A204.1 (cell line): Measurements from ENCODE around the gene CHPF.

ENCODE experiments used
- FAIRE-seq: peaks from 2 replicates; lab custom pipeline; 2012; peaks lifted over from hg19 to GRCh38; lab: Jason Lieb, UNC

CHPF gene

GRCh38 chr2:219551441-219552381 lies 8.1 kb upstream of the CHPF start:
- FAIRE-seq: no peak

- FAIRE-seq: no peak
These were observed 6.0 kb upstream of the CHPF start for GRCh38 chr2:219549619-219550018.

GRCh38 chr2:219548990-219549389 lies 5.4 kb upstream of the CHPF start:
- FAIRE-seq: no peak

- FAIRE-seq: no peak
These were observed 4.0 kb upstream of the CHPF start for GRCh38 chr2:219547621-219548020.

GRCh38 chr2:219545943-219546352 lies 2.3 kb upstream of the CHPF start:
- no peak for FAIRE-seq

GRCh38 chr2:219545295-219545942 lies 1.8 kb upstream of the CHPF start:
- no peak for FAIRE-seq

GRCh38 chr2:219544567-219544966 lies 958 bp upstream of the CHPF start:
- FAIRE-seq: no peak

- FAIRE-seq: no peak
These were observed 546 bp downstream of the CHPF start for GRCh38 chr2:219542931-219543595.

- FAIRE-seq: no peak
These were observed 1.9 kb downstream of the CHPF start for GRCh38 chr2:219541611-219542180.

- FAIRE-seq: no peak
These were observed 2.7 kb downstream of the CHPF start for GRCh38 chr2:219540784-219541504.

GRCh38 chr2:219539926-219540678 lies 3.5 kb downstream of the CHPF start:
- no peak for FAIRE-seq

- FAIRE-seq: no peak
These were observed 4.4 kb downstream of the CHPF start for GRCh38 chr2:219538956-219539788.

- no peak for FAIRE-seq
These were observed 5.1 kb downstream of the CHPF start for GRCh38 chr2:219538504-219538951.

GRCh38 chr2:219537657-219538488 lies 5.7 kb downstream of the CHPF start:
- FAIRE-seq: no peak

- FAIRE-seq: no peak
These were observed 6.6 kb downstream of the CHPF start for GRCh38 chr2:219536967-219537366.

- no peak for FAIRE-seq
These were observed 7.2 kb downstream of the CHPF start for GRCh38 chr2:219536425-219536824.

- no peak for FAIRE-seq
These were observed 9.5 kb downstream of the CHPF start for GRCh38 chr2:219533930-219534661.

GRCh38 chr2:219532378-219532649 lies 11.3 kb downstream of the CHPF start:
- FAIRE-seq: no peak
